ENCODE measurements around the gene LCORL. TPM values are rescaled to one million over a fixed set of nuclear protein-coding genes. Genes with fewer than 3 reads are reported as not detected.
"Not testable (repeated sequence)": the region's sequence is repeated elsewhere in the genome, so short reads cannot be mapped to it uniquely, and the experiment has no call there.

LCORL gene
- total RNA-seq, 2 experiments from 2014 or later, result 6.3 to 6.5 TPM

GRCh38 chr4:18041114-18041513 lies 19.6 kb upstream of the LCORL start:
- ChIA-PET POLR2A (no interaction called here), CTCF (no interaction called here)
- Histone ChIP-seq H3K4me3 (ENCODE audit: low read length) (no peak overlapping the region), H3K36me3 (ENCODE audit: insufficient read depth, low read length) (no peaks in the 10 kb centered on the region), H3K27ac (ENCODE audit: low read depth in 1 of 2, low read length in 2 of 2) (no peak overlapping the region), H3K9me3 (ENCODE audit: control insufficient read depth in 1 of 2, insufficient read depth in 1 of 2, low read length in 2 of 2) (no peaks in the 10 kb centered on the region), H3K27me3 (ENCODE audit: control insufficient read depth in 1 of 2, insufficient read depth in 2 of 2, low read length in 2 of 2) (peaks cover 0 to 4% of the 10 kb centered on the region in 2 experiments), H3K4me1 (ENCODE audit: insufficient read depth, low read length) (no peaks in the 10 kb centered on the region)
- TF ChIP-seq CTCF (IDR thresholded peaks at IDR 0.05), result no peak
- no peak for ATAC-seq (ENCODE audit: poor library complexity)
- Mint-ChIP-seq H3K9me3 (no peaks in the 10 kb centered on the region), H3K27me3 (peaks cover 42% of the 10 kb centered on the region), H3K27ac (no peak overlapping the region), H3K4me1 (ENCODE audit: low read depth) (no peaks in the 10 kb centered on the region), H3K4me3 (no peak overlapping the region), H3K36me3 (ENCODE audit: low read depth) (no peaks in the 10 kb centered on the region)
- no peak for DNase-seq
- intact Hi-C loops (cut with DNase I, micrococcal nuclease), result no loop called here

GRCh38 chr4:18039113-18039512 lies 17.6 kb upstream of the LCORL start:
- H3K36me3 ChIP-seq (ENCODE audit: insufficient read depth, low read length), result no peaks in the 10 kb centered on the region
- DNase-seq, result no peak
- H3K4me1 Mint-ChIP-seq (ENCODE audit: low read depth), result no peaks in the 10 kb centered on the region
- TF ChIP-seq CTCF (IDR thresholded peaks at IDR 0.05), result no peak
- H3K4me3 Mint-ChIP-seq, result no peak overlapping the region
- no peak overlapping the region for H3K27ac Mint-ChIP-seq
- no peak for ATAC-seq (ENCODE audit: poor library complexity)
- no peaks in the 10 kb centered on the region for H3K36me3 Mint-ChIP-seq (ENCODE audit: low read depth)
- H3K27ac ChIP-seq (ENCODE audit: low read depth in 1 of 2, low read length in 2 of 2), result no peak overlapping the region
- H3K27me3 Mint-ChIP-seq, result peaks cover 55% of the 10 kb centered on the region
- no peaks in the 10 kb centered on the region for H3K4me1 ChIP-seq (ENCODE audit: insufficient read depth, low read length)
- H3K9me3 Mint-ChIP-seq, result no peaks in the 10 kb centered on the region
- ChIA-PET CTCF (no interaction called here), POLR2A (interaction anchor here (1.6 kb wide), 1 partner anchor 17 kb away, joined by 3 read pairs; the partner anchor contains the start of gene LCORL)
- H3K27me3 ChIP-seq (ENCODE audit: control insufficient read depth in 1 of 2, insufficient read depth in 2 of 2, low read length in 2 of 2), result peaks cover 5 to 8% of the 10 kb centered on the region in 2 experiments
- H3K9me3 ChIP-seq (ENCODE audit: control insufficient read depth in 1 of 2, insufficient read depth in 1 of 2, low read length in 2 of 2), result no peaks in the 10 kb centered on the region
- no peak overlapping the region for H3K4me3 ChIP-seq (ENCODE audit: low read length)
- intact Hi-C loops (cut with DNase I, micrococcal nuclease), result no loop called here

GRCh38 chr4:18036369-18036768 lies 14.8 kb upstream of the LCORL start:
- H3K27ac ChIP-seq (ENCODE audit: low read depth in 1 of 2, low read length in 2 of 2); H3K36me3 Mint-ChIP-seq (ENCODE audit: low read depth); POLR2A ChIA-PET; intact Hi-C loops (cut with DNase I, micrococcal nuclease); H3K4me3 ChIP-seq (ENCODE audit: low read length); H3K27ac Mint-ChIP-seq; H3K4me1 ChIP-seq (ENCODE audit: insufficient read depth, low read length); H3K9me3 Mint-ChIP-seq; DNase-seq; H3K4me1 Mint-ChIP-seq (ENCODE audit: low read depth); H3K9me3 ChIP-seq (ENCODE audit: control insufficient read depth in 1 of 2, insufficient read depth in 1 of 2, low read length in 2 of 2); H3K36me3 ChIP-seq (ENCODE audit: insufficient read depth, low read length); ATAC-seq (ENCODE audit: poor library complexity); H3K4me3 Mint-ChIP-seq: not testable (repeated sequence)
- peaks cover 70% of the 10 kb centered on the region for H3K27me3 Mint-ChIP-seq
- H3K27me3 ChIP-seq (ENCODE audit: control insufficient read depth in 1 of 2, insufficient read depth in 2 of 2, low read length in 2 of 2), result peaks cover 5 to 27% of the 10 kb centered on the region in 2 experiments
- CTCF ChIA-PET, result interaction anchor here (0.6 kb wide), 1 partner anchor 25 kb away, joined by 3 read pairs; no protein-coding TSS in a partner anchor

- no peak for DNase-seq
- Mint-ChIP-seq H3K4me1 (ENCODE audit: low read depth) (no peaks in the 10 kb centered on the region), H3K4me3 (no peak overlapping the region), H3K27ac (no peak overlapping the region), H3K36me3 (ENCODE audit: low read depth) (no peaks in the 10 kb centered on the region), H3K27me3 (peaks cover 78% of the 10 kb centered on the region), H3K9me3 (no peaks in the 10 kb centered on the region)
- no peaks in the 10 kb centered on the region for H3K36me3 ChIP-seq (ENCODE audit: insufficient read depth, low read length)
- intact Hi-C loops (cut with DNase I, micrococcal nuclease), result no loop called here
- ATAC-seq (ENCODE audit: poor library complexity), result no peak
- H3K27me3 ChIP-seq (ENCODE audit: control insufficient read depth in 1 of 2, insufficient read depth in 2 of 2, low read length in 2 of 2), result peaks cover 9 to 25% of the 10 kb centered on the region in 2 experiments
- CTCF ChIA-PET, result no interaction called here
- POLR2A ChIA-PET, result no interaction called here
- H3K4me3 ChIP-seq (ENCODE audit: low read length), result no peak overlapping the region
- TF ChIP-seq CTCF (IDR thresholded peaks at IDR 0.05), result no peak
- no peaks in the 10 kb centered on the region for H3K4me1 ChIP-seq (ENCODE audit: insufficient read depth, low read length)
- H3K9me3 ChIP-seq (ENCODE audit: control insufficient read depth in 1 of 2, insufficient read depth in 1 of 2, low read length in 2 of 2), result no peaks in the 10 kb centered on the region
- H3K27ac ChIP-seq (ENCODE audit: low read depth in 1 of 2, low read length in 2 of 2), result no peak overlapping the region
These were observed 12.5 kb upstream of the LCORL start for GRCh38 chr4:18034099-18034498.

Measured in CD4-positive, alpha-beta T cell (primary cell).